H9 (cell line): ENCODE results near the gene VDR. TPM values are rescaled to one million over a fixed set of nuclear protein-coding genes. Genes with fewer than 3 reads are reported as not detected.

Experiments
- DNase-seq: peaks from one replicate; pipeline ENCODE4 v3.0.0-alpha.2; 2017
- H2AFZ ChIP-seq: one replicate; pipeline ENCODE4 v1.6.1; 2013; ENCODE audit warnings: mild to moderate bottlenecking, low read length, control low read depth, moderate library complexity
- H2AK5ac ChIP-seq: 2 replicates; pipeline ENCODE4 v1.6.1; 2013; ENCODE audit warnings: low read length, control low read depth, mixed read lengths; ENCODE audit not compliant: insufficient read length
- H2BK120ac ChIP-seq: one replicate; pipeline ENCODE4 v1.6.1; 2013; ENCODE audit warnings: low read depth, mild to moderate bottlenecking, low read length, control low read depth, inconsistent platforms; ENCODE audit not compliant: poor library complexity, severe bottlenecking
- H2BK12ac ChIP-seq: 2 replicates; pipeline ENCODE4 v1.6.1; 2013; ENCODE audit warnings: low read length, control low read depth, mixed read lengths, low read depth; ENCODE audit not compliant: insufficient read length
- H2BK15ac ChIP-seq: 2 replicates; pipeline ENCODE4 v1.6.1; 2013; ENCODE audit warnings: low read depth, low read length, control low read depth
- H2BK20ac ChIP-seq: one replicate; pipeline ENCODE4 v1.6.1; 2013; ENCODE audit warnings: low read depth, mild to moderate bottlenecking, low read length, control low read depth, inconsistent platforms; ENCODE audit not compliant: poor library complexity, severe bottlenecking
- H2BK5ac ChIP-seq: 2 replicates; pipeline ENCODE4 v1.6.1; 2013; ENCODE audit warnings: low read length, control low read depth, mixed read lengths; ENCODE audit not compliant: insufficient read length
- H3K14ac ChIP-seq: 2 replicates; pipeline ENCODE4 v1.6.1; 2013; ENCODE audit warnings: low read length, control low read depth; ENCODE audit not compliant: insufficient read depth
- H3K18ac ChIP-seq: 2 replicates; pipeline ENCODE4 v1.6.1; 2013; ENCODE audit warnings: low read depth, mild to moderate bottlenecking, mixed read lengths, low read length, control low read depth; ENCODE audit not compliant: insufficient read length
- H3K23ac ChIP-seq: 2 replicates; pipeline ENCODE4 v1.6.1; 2013; ENCODE audit warnings: low read length, control low read depth, mixed read lengths, low read depth; ENCODE audit not compliant: insufficient read length
- H3K23me2 ChIP-seq: 2 replicates; pipeline ENCODE4 v1.6.1; 2013; ENCODE audit warnings: low read depth, mild to moderate bottlenecking, mixed read lengths, low read length, control low read depth; ENCODE audit not compliant: insufficient read length, poor library complexity, severe bottlenecking
- H3K27ac ChIP-seq: 2 replicates; pipeline ENCODE4 v1.5.1; 2013; ENCODE audit warnings: low read length, control low read depth, mixed read lengths, low read depth; ENCODE audit not compliant: insufficient read length
- H3K27me3 ChIP-seq: 2 replicates; pipeline ENCODE4 v1.6.1; 2013; ENCODE audit warnings: low read length, control low read depth, inconsistent platforms; ENCODE audit not compliant: insufficient read depth
- H3K4ac ChIP-seq: 2 replicates; pipeline ENCODE4 v1.6.1; 2013; ENCODE audit warnings: low read depth, mild to moderate bottlenecking, control low read depth, inconsistent platforms, low read length, moderate library complexity
- H3K4me1 ChIP-seq: 2 replicates; pipeline ENCODE4 v1.6.1; 2013; ENCODE audit warnings: low read length, control low read depth, inconsistent platforms; ENCODE audit not compliant: insufficient read depth
- H3K4me2 ChIP-seq: 2 replicates; pipeline ENCODE4 v1.6.1; 2013; ENCODE audit warnings: low read length, control low read depth, mixed read lengths; ENCODE audit not compliant: insufficient read length, insufficient read depth
- H3K56ac ChIP-seq: 2 replicates; pipeline ENCODE4 v1.6.1; 2013; ENCODE audit warnings: low read depth, mild to moderate bottlenecking, mixed read lengths, low read length, control low read depth; ENCODE audit not compliant: insufficient read length
- H3K79me1 ChIP-seq: 2 replicates; pipeline ENCODE4 v1.6.1; 2013; ENCODE audit warnings: low read depth, mild to moderate bottlenecking, moderate library complexity, low read length, control low read depth, inconsistent platforms; ENCODE audit not compliant: insufficient read depth, poor library complexity, severe bottlenecking
- H3K79me2 ChIP-seq: 2 replicates; pipeline ENCODE4 v1.6.1; 2013; ENCODE audit warnings: low read length, control low read depth, inconsistent platforms; ENCODE audit not compliant: insufficient read depth
- H3K9ac ChIP-seq: 2 replicates; pipeline ENCODE4 v1.6.1; 2013; ENCODE audit warnings: low read length, control low read depth, mixed read lengths; ENCODE audit not compliant: insufficient read length; ENCODE audit errors: extremely low read depth
- H3K9me3 ChIP-seq: one replicate; pipeline ENCODE4 v1.6.1; 2013; ENCODE audit warnings: low read depth, low read length, inconsistent platforms; ENCODE audit not compliant: control insufficient read depth
- H3T11ph ChIP-seq: one replicate; pipeline ENCODE4 v1.6.1; 2013; ENCODE audit warnings: mild to moderate bottlenecking, low read length, control low read depth, inconsistent platforms
- H4K20me1 ChIP-seq: one replicate; pipeline ENCODE4 v1.6.1; 2013; ENCODE audit not compliant: control insufficient read depth, insufficient read length, insufficient read depth
- H4K5ac ChIP-seq: 2 replicates; pipeline ENCODE4 v1.6.1; 2013; ENCODE audit warnings: low read depth, mild to moderate bottlenecking, mixed read lengths, low read length, control low read depth; ENCODE audit not compliant: insufficient read length
- H4K8ac ChIP-seq: replicated peaks from 2 replicates; pipeline ENCODE4 v1.6.1; 2013; ENCODE audit warnings: low read length, control low read depth, mixed read lengths, low read depth; ENCODE audit not compliant: insufficient read length
- H4K91ac ChIP-seq: 2 replicates; pipeline ENCODE4 v1.6.1; 2013; ENCODE audit warnings: low read depth, mild to moderate bottlenecking, moderate library complexity, mixed read lengths, low read length, control low read depth; ENCODE audit not compliant: insufficient read length
- H3K27ac Mint-ChIP-seq, 3 experiments: 2 replicates in 2 of 3; 3 replicates in 1 of 3; pipeline ENCODE4 v1.8.0; 2020 to 2021; ENCODE audit warnings: mixed read lengths in 3 of 3, mild to moderate bottlenecking in 1 of 3, moderate library complexity in 1 of 3
- H3K27me3 Mint-ChIP-seq: 2 replicates; pipeline ENCODE4 v1.8.0; 2021; ENCODE audit warnings: low read depth, mild to moderate bottlenecking, moderate library complexity, mixed read lengths
- H3K36me3 Mint-ChIP-seq, 3 experiments: 2 replicates in 2 of 3; 3 replicates in 1 of 3; pipeline ENCODE4 v1.8.0; 2020 to 2021; ENCODE audit warnings: low read depth in 3 of 3, mixed read lengths in 3 of 3; ENCODE audit not compliant: insufficient read depth in 1 of 3
- H3K4me1 Mint-ChIP-seq, 2 experiments: 2 replicates each; pipeline ENCODE4 v1.8.0; 2020; ENCODE audit warnings: mixed read lengths in 2 of 2
- H3K4me3 Mint-ChIP-seq, 2 experiments: 2 replicates in 1 of 2; 3 replicates in 1 of 2; pipeline ENCODE4 v1.8.0; 2020 to 2021; ENCODE audit warnings: mild to moderate bottlenecking in 2 of 2, mixed read lengths in 2 of 2, moderate library complexity in 1 of 2
- H3K9me3 Mint-ChIP-seq, 2 experiments: 2 replicates in 1 of 2; 3 replicates in 1 of 2; pipeline ENCODE4 v1.8.0; 2020; ENCODE audit warnings: mild to moderate bottlenecking in 2 of 2, mixed read lengths in 2 of 2, moderate library complexity in 1 of 2
- CTCF ChIP-seq: fragments of 200-600 bp; sonication (generic); conservative IDR thresholded peaks from 3 replicates; pipeline ENCODE4 v1.8.0; 2021; ENCODE audit warnings: antibody characterized with exemption, mild to moderate bottlenecking
- WGBS: extraction: QIAGEN DNeasy Blood & Tissue Kit; methylation state at CpG from one replicate; pipeline ENCODE4 v1.1.7; 2013; ENCODE audit warnings: missing lambda C conversion rate, low lambda C conversion rate, mixed read lengths; ENCODE audit not compliant: insufficient read length; ENCODE audit errors: extremely low coverage; 5-methylcytosine and 5-hydroxymethylcytosine counted together
- total RNA-seq: library from RNA; stranded (reverse); gene quantifications from 2 replicates; pipeline ENCODE4 v1.2.1, GENCODE V29; 2021

VDR gene
- total RNA-seq, 1 experiment from 2014 or later, result 0.61 TPM

- Histone ChIP-seq H3K27ac (no peak overlapping the region), H4K20me1 (no peaks in the 10 kb centered on the region), H2BK5ac (no peak overlapping the region), H3K79me2 (no peaks in the 10 kb centered on the region), H3K27me3 (no peaks in the 10 kb centered on the region), H2BK15ac (no peak overlapping the region), H3K18ac (no peak overlapping the region), H3K79me1 (no peaks in the 10 kb centered on the region), H2AFZ (no peak overlapping the region), H2BK12ac (no peak overlapping the region), H3K4ac (no peak overlapping the region), H2BK20ac (no peak overlapping the region), H2AK5ac (no peak overlapping the region), H3K9me3 (no peaks in the 10 kb centered on the region), H3K23me2 (no peaks in the 10 kb centered on the region), H3K56ac (no peak overlapping the region), H3K4me1 (no peaks in the 10 kb centered on the region), H2BK120ac (no peak overlapping the region), H3K14ac (no peak overlapping the region; the same call in 1 of the 2 replicates), H3K4me2 (no peak overlapping the region), H4K8ac (no peak overlapping the region), H3K9ac (no peak overlapping the region), H3K23ac (no peak overlapping the region), H3T11ph (no peak overlapping the region), H4K91ac (no peak overlapping the region), H4K5ac (no peak overlapping the region)
- H3K27ac Mint-ChIP-seq, result no peak overlapping the region; a peak in 1 of 7 replicates
- TF ChIP-seq CTCF, result no peak
- H3K36me3 Mint-ChIP-seq, result no peaks in the 10 kb centered on the region
- no peak overlapping the region for H3K4me3 Mint-ChIP-seq
- WGBS, result no CpG with 5 or more reads among the region's 6 CpGs
- no peaks in the 10 kb centered on the region; a peak in 1 of 5 replicates for H3K9me3 Mint-ChIP-seq
- no peaks in the 10 kb centered on the region for H3K4me1 Mint-ChIP-seq
- no peak for DNase-seq
- peaks cover 5% of the 10 kb centered on the region for H3K27me3 Mint-ChIP-seq
Observed at GRCh38 chr12:47863985-47864384, 40.8 kb downstream of the VDR start.
